K562 (cell line): ENCODE data around the gene MAN2B1. TPM values are rescaled to one million over a fixed set of nuclear protein-coding genes. Genes with fewer than 3 reads are reported as not detected.

Experiments
- RAD51 ChIP-seq: fragments of 450-650 bp; IDR thresholded peaks from 2 replicates; pipeline ENCODE4 v1.7.1; 2016; ENCODE audit warnings: low read depth, mild to moderate bottlenecking, borderline replicate concordance
- ZKSCAN8 ChIP-seq: fragments of 200-800 bp; sonication (Bioruptor generic); IDR thresholded peaks from 2 replicates; pipeline ENCODE4 v1.6.1; 2016; ENCODE audit warnings: missing genetic modification characterization, missing compliant biosample characterization
- ZNF507 ChIP-seq: conservative IDR thresholded peaks from 2 replicates; pipeline ENCODE4 v1.6.1; 2017; ENCODE audit warnings: missing genetic modification characterization, missing compliant biosample characterization
- ZNF551 ChIP-seq: fragments of 250-450 bp; sonication (Bioruptor Pico); IDR thresholded peaks from 2 replicates; pipeline ENCODE4 v1.5.0; 2021; ENCODE audit warnings: mild to moderate bottlenecking, moderate library complexity
- polyA plus RNA-seq, 8 experiments: library from polyadenylated mRNA; depleted of rRNA in 4 of 8; stranded (reverse) in 5 of 8; unstranded in 3 of 8; fragments of >200 nt; fragmentation: Nextera tagmentation in 2 of 8; fragmentation: Illumina TruSeq in 1 of 8; extraction: Ambion mirVana in 2 of 8; extraction: Trizol in 1 of 8; gene quantifications; 2 replicates each; pipeline versions ENCODE4 v1.2.1 to v1.2.3, GENCODE V29; 2011 to 2014; ENCODE audit warnings: inconsistent platforms in 1 of 8, missing spikeins in 1 of 8
- total RNA-seq, 7 experiments: library from RNA; depleted of rRNA in 6 of 7; stranded (reverse); fragments of >200 nt in 6 of 7; fragmentation: Illumina TruSeq in 2 of 7; extraction: Trizol in 2 of 7; gene quantifications; 2 replicates each; pipeline versions ENCODE4 v1.2.1 to v1.2.3, GENCODE V29; 2011 to 2021; ENCODE audit warnings: low replicate concordance in 1 of 7
- TF ChIP-seq, protein P1 (sequence below), 2 experiments: fragments of 450-650 bp in 1 of 2; sonication (generic) in 1 of 2; formaldehyde crosslinking in 1 of 2; IDR thresholded peaks; 2 replicates each; pipeline versions ENCODE4 v1.7.1 to v1.9.0; 2016 to 2022; ENCODE audit warnings: inconsistent platforms in 1 of 2, mild to moderate bottlenecking in 1 of 2, missing genetic modification reagents in 1 of 2
- TF ChIP-seq, protein P2 (sequence below): fragments of 450-650 bp; IDR thresholded peaks from 2 replicates; pipeline ENCODE4 v1.6.1; 2017; ENCODE audit warnings: antibody characterized with exemption, mild to moderate bottlenecking

Gene MAN2B1
- total and polyA plus RNA-seq, 9 of the 15 experiments (the other 6 are each of a cell fraction or from before 2014, with no cell fraction given): 0.59 to 33.8 (median 11.4) TPM

DNA sequence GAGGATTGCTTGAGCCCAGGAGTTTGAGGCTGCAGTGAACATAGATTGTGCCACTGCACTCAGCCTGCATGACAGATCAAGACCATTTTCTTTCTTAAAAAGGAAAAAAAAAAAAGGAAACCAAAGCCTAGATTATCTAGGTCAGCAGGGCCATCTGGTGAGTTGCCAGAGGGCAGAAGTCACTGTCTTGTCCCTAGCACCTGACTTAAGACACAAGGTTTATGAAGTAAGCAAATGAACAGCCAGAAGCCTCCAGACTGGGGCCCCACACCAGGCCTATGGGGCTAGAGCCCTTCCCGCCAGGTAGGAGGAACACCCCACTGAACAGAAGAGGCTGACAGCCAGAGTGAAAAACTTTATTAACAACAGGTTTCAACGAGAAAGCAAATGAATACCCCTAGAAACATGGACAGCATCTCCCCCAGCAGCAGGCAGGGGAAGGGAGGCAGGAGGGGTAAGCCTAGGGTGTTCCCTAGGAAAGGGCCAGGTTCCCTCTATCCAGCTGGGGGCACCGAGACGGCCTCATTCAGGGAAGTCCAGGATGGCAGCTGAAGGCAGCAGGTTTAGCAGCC is 1.3 kb upstream of the MAN2B1 start (continued):
- TF ChIP-seq, protein P1, sequence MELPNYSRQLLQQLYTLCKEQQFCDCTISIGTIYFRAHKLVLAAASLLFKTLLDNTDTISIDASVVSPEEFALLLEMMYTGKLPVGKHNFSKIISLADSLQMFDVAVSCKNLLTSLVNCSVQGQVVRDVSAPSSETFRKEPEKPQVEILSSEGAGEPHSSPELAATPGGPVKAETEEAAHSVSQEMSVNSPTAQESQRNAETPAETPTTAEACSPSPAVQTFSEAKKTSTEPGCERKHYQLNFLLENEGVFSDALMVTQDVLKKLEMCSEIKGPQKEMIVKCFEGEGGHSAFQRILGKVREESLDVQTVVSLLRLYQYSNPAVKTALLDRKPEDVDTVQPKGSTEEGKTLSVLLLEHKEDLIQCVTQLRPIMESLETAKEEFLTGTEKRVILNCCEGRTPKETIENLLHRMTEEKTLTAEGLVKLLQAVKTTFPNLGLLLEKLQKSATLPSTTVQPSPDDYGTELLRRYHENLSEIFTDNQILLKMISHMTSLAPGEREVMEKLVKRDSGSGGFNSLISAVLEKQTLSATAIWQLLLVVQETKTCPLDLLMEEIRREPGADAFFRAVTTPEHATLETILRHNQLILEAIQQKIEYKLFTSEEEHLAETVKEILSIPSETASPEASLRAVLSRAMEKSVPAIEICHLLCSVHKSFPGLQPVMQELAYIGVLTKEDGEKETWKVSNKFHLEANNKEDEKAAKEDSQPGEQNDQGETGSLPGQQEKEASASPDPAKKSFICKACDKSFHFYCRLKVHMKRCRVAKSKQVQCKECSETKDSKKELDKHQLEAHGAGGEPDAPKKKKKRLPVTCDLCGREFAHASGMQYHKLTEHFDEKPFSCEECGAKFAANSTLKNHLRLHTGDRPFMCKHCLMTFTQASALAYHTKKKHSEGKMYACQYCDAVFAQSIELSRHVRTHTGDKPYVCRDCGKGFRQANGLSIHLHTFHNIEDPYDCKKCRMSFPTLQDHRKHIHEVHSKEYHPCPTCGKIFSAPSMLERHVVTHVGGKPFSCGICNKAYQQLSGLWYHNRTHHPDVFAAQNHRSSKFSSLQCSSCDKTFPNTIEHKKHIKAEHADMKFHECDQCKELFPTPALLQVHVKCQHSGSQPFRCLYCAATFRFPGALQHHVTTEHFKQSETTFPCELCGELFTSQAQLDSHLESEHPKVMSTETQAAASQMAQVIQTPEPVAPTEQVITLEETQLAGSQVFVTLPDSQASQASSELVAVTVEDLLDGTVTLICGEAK (IDR thresholded peaks at IDR 0.05): peak; percentile 80
- TF ChIP-seq, protein P1 (CRISPR knock-in tag; IDR thresholded peaks at IDR 0.05): peak; percentile 86
- TF ChIP-seq ZNF507 (tag): no peak
- TF ChIP-seq, protein P2, sequence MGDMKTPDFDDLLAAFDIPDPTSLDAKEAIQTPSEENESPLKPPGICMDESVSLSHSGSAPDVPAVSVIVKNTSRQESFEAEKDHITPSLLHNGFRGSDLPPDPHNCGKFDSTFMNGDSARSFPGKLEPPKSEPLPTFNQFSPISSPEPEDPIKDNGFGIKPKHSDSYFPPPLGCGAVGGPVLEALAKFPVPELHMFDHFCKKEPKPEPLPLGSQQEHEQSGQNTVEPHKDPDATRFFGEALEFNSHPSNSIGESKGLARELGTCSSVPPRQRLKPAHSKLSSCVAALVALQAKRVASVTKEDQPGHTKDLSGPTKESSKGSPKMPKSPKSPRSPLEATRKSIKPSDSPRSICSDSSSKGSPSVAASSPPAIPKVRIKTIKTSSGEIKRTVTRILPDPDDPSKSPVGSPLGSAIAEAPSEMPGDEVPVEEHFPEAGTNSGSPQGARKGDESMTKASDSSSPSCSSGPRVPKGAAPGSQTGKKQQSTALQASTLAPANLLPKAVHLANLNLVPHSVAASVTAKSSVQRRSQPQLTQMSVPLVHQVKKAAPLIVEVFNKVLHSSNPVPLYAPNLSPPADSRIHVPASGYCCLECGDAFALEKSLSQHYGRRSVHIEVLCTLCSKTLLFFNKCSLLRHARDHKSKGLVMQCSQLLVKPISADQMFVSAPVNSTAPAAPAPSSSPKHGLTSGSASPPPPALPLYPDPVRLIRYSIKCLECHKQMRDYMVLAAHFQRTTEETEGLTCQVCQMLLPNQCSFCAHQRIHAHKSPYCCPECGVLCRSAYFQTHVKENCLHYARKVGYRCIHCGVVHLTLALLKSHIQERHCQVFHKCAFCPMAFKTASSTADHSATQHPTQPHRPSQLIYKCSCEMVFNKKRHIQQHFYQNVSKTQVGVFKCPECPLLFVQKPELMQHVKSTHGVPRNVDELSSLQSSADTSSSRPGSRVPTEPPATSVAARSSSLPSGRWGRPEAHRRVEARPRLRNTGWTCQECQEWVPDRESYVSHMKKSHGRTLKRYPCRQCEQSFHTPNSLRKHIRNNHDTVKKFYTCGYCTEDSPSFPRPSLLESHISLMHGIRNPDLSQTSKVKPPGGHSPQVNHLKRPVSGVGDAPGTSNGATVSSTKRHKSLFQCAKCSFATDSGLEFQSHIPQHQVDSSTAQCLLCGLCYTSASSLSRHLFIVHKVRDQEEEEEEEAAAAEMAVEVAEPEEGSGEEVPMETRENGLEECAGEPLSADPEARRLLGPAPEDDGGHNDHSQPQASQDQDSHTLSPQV: no peak
- TF ChIP-seq ZKSCAN8 (CRISPR knock-in tag): no peak
- no peak for TF ChIP-seq RAD51
- no peak for TF ChIP-seq ZNF551 (CRISPR knock-in tag)
- TF ChIP-seq, all 486 proteins: peak for 2
